HUES48 (cell line): ENCODE data around the gene PELI3.
"Not testable (repeated sequence)": the region's sequence is repeated elsewhere in the genome, so short reads cannot be mapped to it uniquely, and the experiment has no call there.

Experiments
- H3K27ac ChIP-seq: one replicate; pipeline ENCODE4 v1.7.0; 2013; ENCODE audit warnings: low read depth, low read length, inconsistent platforms
- H3K27me3 ChIP-seq: 2 replicates; pipeline ENCODE4 v1.6.1; 2013; ENCODE audit warnings: mild to moderate bottlenecking, low read length; ENCODE audit not compliant: control insufficient read depth, insufficient read depth
- H3K36me3 ChIP-seq: 2 replicates; pipeline ENCODE4 v1.6.1; 2013; ENCODE audit warnings: low read length; ENCODE audit not compliant: control insufficient read depth, insufficient read depth
- H3K4me1 ChIP-seq: 2 replicates; pipeline ENCODE4 v1.6.1; 2013; ENCODE audit warnings: mild to moderate bottlenecking, low read length; ENCODE audit not compliant: control insufficient read depth, insufficient read depth
- H3K4me3 ChIP-seq: 2 replicates; pipeline ENCODE4 v1.5.1; 2013; ENCODE audit warnings: mild to moderate bottlenecking, low read depth, low read length
- H3K9ac ChIP-seq: 2 replicates; pipeline ENCODE4 v1.6.1; 2013; ENCODE audit warnings: mild to moderate bottlenecking, low read depth, low read length, moderate library complexity
- H3K9me3 ChIP-seq: 2 replicates; pipeline ENCODE4 v1.6.1; 2013; ENCODE audit warnings: low read length; ENCODE audit not compliant: control insufficient read depth, insufficient read depth

Gene PELI3

DNA sequence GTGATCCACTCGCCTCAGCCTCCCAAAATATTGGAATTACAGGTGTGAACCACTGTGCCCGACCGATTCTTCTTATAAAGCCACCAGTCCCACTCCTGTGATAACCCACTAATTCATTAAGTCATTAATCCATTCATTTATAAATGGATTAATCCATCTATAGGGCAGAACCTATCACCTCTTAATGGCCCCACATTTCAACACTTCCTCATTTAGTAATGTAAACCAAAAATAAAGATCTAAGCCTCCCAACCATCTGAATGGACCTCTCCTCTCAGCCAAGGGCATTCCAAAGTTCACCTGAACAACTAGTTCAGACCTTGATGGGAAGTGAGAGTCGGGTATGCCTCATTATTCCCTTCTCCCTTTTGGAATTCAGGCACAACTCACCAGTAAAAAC, 18.2 kb upstream of the PELI3 start:
- H3K36me3 ChIP-seq, result no peaks in the 10 kb centered on the region
- no peak overlapping the region for H3K27ac ChIP-seq
- H3K4me1 ChIP-seq, result no peaks in the 10 kb centered on the region
- H3K4me3 ChIP-seq, result no peak overlapping the region
- H3K9me3 ChIP-seq, result peaks cover 8% of the 10 kb centered on the region
- no peak overlapping the region for H3K9ac ChIP-seq
- no peaks in the 10 kb centered on the region for H3K27me3 ChIP-seq

DNA sequence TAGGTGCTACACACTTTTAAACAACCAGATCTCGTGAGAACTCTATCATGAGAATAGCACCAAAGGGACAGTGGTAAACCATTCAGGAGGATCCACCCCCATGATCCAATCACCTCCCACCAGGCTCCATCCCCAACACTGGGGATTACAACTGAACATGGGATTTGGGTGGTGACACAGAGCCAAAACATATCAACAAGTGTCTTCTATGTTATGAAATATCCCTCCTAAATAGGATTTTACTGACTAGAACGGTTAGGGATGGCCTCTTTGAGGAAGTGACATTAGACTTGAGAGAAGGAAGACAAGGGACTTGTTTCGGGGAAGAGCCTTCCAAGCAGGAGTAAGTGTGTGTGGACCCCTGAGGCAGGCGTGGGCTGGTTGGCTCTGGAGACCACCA, 16.1 kb upstream of the PELI3 start:
- H3K9ac ChIP-seq, result no peak overlapping the region
- no peaks in the 10 kb centered on the region for H3K4me1 ChIP-seq
- no peak overlapping the region for H3K4me3 ChIP-seq
- H3K27me3 ChIP-seq, result no peaks in the 10 kb centered on the region
- H3K9me3 ChIP-seq, result no peaks in the 10 kb centered on the region
- no peaks in the 10 kb centered on the region for H3K36me3 ChIP-seq
- H3K27ac ChIP-seq, result no peak overlapping the region

DNA sequence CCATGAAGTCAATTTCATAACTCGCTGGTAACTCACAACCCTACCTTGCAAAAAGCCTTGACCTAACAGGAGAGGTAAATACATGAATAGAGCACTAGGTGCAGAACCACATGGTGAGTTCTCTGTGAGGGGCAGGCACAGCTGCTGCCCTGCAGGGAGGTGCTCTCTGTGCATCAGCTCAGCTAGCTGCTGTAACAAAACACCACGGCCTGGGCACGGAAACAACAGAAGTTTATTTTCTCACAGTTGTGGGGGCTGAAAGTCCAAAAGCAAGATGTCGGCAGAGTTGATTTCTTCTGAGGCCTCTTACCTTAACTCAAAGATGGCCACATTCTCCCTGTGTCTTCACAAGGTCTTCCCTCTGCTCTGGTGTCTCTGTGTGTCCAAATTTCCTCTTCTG, 15.0 kb upstream of the PELI3 start:
- Histone ChIP-seq H3K9ac (no peak overlapping the region), H3K4me1 (no peaks in the 10 kb centered on the region), H3K27ac (no peak overlapping the region), H3K9me3 (no peaks in the 10 kb centered on the region), H3K36me3 (no peaks in the 10 kb centered on the region), H3K4me3 (no peak overlapping the region), H3K27me3 (no peaks in the 10 kb centered on the region)

DNA sequence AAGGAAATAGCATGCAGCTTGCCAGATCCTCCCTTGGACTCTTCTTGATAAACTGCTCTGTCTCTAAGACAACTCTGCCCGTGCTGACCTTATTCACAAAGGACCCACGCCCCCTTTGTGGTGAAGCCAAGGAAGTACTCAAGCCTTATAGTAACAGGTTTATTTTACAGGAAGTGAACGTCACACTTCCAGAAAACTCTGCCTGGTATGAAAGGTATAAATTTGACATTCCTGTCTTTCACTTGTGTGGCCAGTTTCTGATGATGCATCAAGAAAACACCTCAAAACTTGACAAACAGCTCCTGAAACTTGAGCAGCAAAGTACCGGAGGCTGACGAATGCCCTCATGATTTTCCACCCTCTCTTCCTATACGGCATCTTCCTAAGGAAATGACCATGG, 12.5 kb upstream of the PELI3 start:
- H3K4me1 ChIP-seq, result no peaks in the 10 kb centered on the region
- H3K36me3 ChIP-seq, result no peaks in the 10 kb centered on the region
- H3K27me3 ChIP-seq, result no peaks in the 10 kb centered on the region
- H3K9me3 ChIP-seq, result no peaks in the 10 kb centered on the region
- no peak overlapping the region for H3K9ac ChIP-seq
- no peak overlapping the region for H3K4me3 ChIP-seq
- no peak overlapping the region for H3K27ac ChIP-seq

DNA sequence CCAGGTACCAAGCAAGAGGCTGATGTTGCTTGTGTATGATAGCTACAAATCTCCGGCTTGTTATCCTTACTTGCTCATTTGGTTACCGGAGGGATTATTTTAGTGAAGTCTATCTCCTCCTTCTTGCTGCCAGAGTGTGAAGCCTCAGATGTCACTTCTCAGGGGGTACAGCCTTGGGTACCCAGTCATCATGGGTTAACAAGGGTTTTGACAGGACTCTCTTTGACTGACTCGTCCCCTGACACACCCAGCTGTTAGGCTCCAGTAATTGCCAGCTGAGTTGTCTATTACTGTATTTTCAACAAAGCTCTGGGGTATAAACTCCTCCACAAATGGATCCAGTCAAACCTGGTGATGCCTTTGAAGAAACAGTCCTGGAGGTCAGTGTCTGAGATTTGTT, 11.9 kb upstream of the PELI3 start:
- no peaks in the 10 kb centered on the region for H3K9me3 ChIP-seq
- H3K27me3 ChIP-seq, result no peaks in the 10 kb centered on the region
- H3K9ac ChIP-seq, result no peak overlapping the region
- H3K4me1 ChIP-seq, result no peaks in the 10 kb centered on the region
- no peak overlapping the region for H3K4me3 ChIP-seq
- H3K36me3 ChIP-seq, result no peaks in the 10 kb centered on the region
- H3K27ac ChIP-seq, result no peak overlapping the region

DNA sequence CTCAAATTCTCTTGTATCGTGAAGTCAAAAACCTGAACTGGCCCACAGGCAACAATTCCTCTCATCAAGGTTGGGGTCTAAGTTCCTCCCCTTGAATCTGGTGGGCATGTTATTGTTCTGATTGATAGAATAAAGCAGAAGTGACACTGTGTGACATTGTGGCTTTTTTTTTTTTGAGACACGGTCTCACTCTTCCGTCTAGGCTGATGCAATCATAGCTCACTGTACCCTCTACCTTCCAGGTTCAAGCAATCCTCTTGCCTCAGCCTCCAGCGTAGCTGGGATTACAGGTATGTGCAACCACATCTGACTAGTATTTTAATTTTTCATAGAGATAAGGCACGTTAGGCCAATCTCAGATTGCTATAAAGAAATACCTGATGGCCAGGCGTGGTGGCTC, 8.9 kb upstream of the PELI3 start:
- H3K9ac ChIP-seq, result no peak overlapping the region
- no peaks in the 10 kb centered on the region for H3K27me3 ChIP-seq
- H3K4me1 ChIP-seq, result no peaks in the 10 kb centered on the region
- H3K9me3 ChIP-seq, result peaks cover 5% of the 10 kb centered on the region; the same call in 1 of the 2 replicates
- no peaks in the 10 kb centered on the region for H3K36me3 ChIP-seq
- H3K27ac ChIP-seq, result no peak overlapping the region
- no peak overlapping the region for H3K4me3 ChIP-seq

DNA sequence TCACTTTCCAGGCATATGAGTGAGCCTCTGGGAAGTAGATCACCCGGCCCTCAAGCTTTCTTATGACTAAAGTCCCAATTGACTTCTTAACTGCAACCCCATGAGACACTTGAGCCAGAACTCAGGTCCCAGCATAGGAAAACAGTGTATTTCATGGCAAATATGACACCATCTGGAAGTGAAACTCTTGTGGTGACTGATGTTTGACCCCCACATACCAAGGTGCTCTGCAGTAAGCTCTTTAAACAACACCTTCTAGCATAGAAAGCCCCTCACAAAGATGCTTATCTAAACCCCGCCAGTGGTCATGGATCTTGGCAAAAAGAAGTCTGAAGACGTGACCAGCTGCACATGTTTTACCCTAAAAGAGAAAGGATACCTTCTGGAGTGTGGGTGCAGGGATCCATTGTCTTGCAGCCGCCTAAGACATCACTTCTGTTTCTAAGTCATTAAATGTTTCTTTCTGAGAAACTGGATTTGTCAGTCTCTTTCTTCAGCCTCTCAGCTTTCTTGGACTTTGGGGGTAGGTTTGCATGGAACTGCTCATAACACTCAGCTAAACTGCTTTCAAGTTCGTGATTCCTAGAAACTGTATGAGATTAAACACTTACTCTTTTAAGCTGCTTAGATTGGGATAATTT, 7.4 kb upstream of the PELI3 start:
- Histone ChIP-seq H3K27me3 (no peaks in the 10 kb centered on the region), H3K9ac (no peak overlapping the region), H3K4me3 (no peak overlapping the region), H3K4me1 (no peaks in the 10 kb centered on the region), H3K36me3 (no peaks in the 10 kb centered on the region), H3K9me3 (peaks cover 8% of the 10 kb centered on the region; the same call in 1 of the 2 replicates), H3K27ac (no peak overlapping the region)

DNA sequence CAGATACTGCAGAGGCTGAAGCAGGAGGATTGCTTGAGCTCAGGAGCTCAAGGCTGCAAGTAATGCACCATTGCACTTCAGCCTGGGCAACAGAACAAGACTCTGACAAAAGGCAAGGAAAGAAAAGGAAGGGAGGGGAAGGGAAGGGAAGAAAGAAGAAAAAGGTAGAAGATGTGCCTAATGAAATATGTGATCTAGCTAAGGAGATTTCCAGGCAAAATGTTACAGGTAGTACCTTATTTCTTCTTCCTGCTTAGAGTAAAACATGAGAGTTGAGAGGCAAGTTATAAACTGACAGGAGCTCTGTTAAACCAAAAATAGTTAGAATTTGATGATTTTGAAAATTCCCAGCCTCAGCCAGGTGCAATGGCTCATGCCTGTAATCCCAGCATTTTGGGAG, 4.7 kb upstream of the PELI3 start:
- peaks cover 13% of the 10 kb centered on the region for H3K4me1 ChIP-seq
- H3K27me3 ChIP-seq, result no peaks in the 10 kb centered on the region
- H3K36me3 ChIP-seq, result no peaks in the 10 kb centered on the region
- H3K9ac ChIP-seq, result no peak overlapping the region
- no peak overlapping the region for H3K4me3 ChIP-seq
- H3K27ac ChIP-seq, result no peak overlapping the region
- peaks cover 8% of the 10 kb centered on the region; the same call in 1 of the 2 replicates for H3K9me3 ChIP-seq

DNA sequence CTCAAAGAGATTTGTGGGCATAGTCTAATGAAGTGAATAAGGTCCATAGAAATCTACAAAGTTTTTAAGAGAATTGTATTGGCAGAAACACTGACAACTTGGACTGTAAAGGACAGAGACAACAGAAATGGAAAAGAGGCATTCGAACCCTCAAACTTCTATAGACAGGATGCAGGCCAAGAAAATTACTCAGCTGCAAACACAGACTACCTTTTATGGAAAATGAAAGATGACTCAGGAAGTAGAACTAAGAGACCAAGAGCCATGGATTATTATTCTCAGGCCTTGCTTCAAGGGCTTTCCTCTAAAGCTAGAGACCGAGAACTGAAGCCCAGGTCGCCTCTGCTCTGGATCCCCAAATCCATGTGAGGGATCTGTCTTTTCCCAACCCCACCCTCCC, 3.8 kb upstream of the PELI3 start:
- H3K4me3 ChIP-seq, result no peak overlapping the region
- H3K27ac ChIP-seq, result no peak overlapping the region
- no peak overlapping the region for H3K9ac ChIP-seq
- H3K27me3 ChIP-seq, result no peaks in the 10 kb centered on the region
- H3K9me3 ChIP-seq, result peaks cover 8% of the 10 kb centered on the region; the same call in 1 of the 2 replicates
- peaks cover 16% of the 10 kb centered on the region for H3K4me1 ChIP-seq
- no peaks in the 10 kb centered on the region for H3K36me3 ChIP-seq

DNA sequence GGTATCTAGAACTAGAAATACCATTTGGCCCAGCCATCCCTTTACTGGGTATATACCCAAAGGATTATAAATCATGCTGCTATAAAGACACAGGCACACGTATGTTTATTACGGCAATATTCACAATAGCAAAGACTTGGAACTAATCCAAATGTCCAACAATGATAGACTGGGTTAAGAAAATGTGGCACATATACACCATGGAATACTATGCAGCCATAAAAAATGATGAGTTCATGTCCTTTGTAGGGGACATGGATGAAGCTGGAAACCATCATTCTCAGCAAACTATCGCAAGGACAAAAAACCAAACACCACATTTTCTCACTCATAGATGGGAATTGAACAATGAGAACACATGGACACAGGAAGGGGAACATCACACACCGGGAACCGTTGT, 2.6 kb upstream of the PELI3 start:
- not testable (repeated sequence) for H3K27ac ChIP-seq, H3K9ac ChIP-seq, H3K9me3 ChIP-seq, H3K36me3 ChIP-seq, H3K4me3 ChIP-seq, H3K27me3 ChIP-seq
- peaks cover 16% of the 10 kb centered on the region for H3K4me1 ChIP-seq

DNA sequence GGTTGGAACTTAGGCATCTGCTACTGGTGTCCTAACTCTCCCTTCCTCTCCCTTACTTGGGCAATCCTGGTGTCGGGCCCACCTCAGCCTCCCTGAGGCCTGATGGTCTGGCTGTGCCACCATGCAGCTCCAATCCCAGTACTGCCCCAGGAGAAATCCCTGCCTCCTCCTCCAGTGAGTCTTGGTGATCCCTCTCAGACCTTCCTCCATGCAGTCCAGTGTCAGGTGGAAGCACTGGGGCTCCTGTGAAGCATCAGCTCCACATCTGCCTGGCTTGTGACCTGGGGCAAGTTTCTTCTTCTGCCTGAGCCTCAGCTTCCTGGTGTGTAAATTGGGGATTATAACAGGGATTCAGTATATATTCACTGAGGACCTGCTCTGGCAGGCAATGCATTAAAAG, 1.8 kb upstream of the PELI3 start:
- H3K36me3 ChIP-seq, result no peaks in the 10 kb centered on the region
- H3K27ac ChIP-seq, result no peak overlapping the region
- no peak overlapping the region; the same call in 1 of the 2 replicates for H3K4me3 ChIP-seq
- H3K9ac ChIP-seq, result no peak overlapping the region
- peaks cover 20% of the 10 kb centered on the region for H3K4me1 ChIP-seq
- peaks cover 8% of the 10 kb centered on the region; the same call in 1 of the 2 replicates for H3K9me3 ChIP-seq
- no peaks in the 10 kb centered on the region for H3K27me3 ChIP-seq
